CD1c-positive myeloid dendritic cell (primary cell): ENCODE results near the gene MAP3K4.
A peak's percentile ranks its signal among the peaks of the same experiment; 100 is the strongest.

Experiments used
- DNase-seq: peaks from one replicate; pipeline ENCODE4 v3.0.0-alpha.2; 2016; ENCODE audit errors: extremely low spot score

The MAP3K4 gene

GRCh38 chr6:161125591-161125990 is 134.0 kb downstream of the MAP3K4 start:
- DNase-seq: no peak

DNA sequence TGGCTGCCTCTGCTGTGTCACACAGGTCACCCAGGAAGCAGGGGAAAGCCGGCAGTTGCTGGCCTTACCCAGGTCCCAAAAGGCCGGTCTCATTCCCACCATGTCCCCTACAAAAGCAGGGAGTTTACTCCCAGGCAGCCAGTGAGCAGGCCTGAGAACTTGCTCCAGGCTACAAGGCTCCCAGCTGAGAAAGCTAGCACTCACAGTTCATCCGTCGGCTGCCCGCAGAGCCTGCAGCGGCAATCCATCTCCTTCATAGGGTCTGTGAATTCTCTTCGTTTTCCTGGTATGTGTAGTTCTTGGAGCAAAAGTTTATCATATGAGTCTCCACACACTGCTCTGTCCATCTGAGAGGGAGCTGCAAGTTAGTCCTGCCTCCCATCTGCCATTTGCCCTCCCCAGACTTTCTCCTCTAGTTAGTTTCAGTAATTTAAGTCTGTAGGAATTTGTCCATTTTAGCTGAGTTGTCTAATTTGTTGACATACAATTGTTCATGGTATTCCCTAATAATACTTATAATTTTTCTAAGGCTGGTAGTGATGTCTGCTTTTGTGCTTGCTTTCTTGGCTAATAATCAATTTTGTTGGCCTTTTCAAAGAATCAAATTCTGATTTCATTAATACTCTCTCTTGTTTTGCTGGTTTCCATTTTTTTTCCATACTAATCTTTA is 135.6 kb downstream of the MAP3K4 start:
- DNase-seq: no peak

- no peak for DNase-seq
Measured at GRCh38 chr6:161128230-161128629, 136.7 kb downstream of the MAP3K4 start.

GRCh38 chr6:161128680-161129196 is 137.2 kb downstream of the MAP3K4 start:
- no peak for DNase-seq

DNA sequence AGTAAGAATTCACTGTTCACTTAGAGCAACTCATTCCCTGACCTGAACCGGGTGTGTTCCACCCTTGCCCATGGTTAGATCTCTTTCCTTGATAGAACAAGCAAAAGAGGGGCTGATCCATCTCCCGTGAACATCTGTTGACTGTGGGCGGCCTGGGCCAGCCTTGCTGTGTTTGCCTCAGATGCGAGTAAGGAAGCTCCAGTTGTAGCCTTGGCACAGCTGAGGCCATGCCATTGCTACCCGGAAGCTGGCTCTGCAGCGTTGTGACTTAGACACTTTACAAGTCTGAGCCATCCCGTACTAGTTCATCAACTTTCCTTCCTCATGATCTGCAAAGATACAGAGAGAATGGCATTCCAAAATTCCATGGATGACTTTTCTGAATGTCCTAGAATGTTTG is 139.0 kb downstream of the MAP3K4 start:
- no peak for DNase-seq

DNA sequence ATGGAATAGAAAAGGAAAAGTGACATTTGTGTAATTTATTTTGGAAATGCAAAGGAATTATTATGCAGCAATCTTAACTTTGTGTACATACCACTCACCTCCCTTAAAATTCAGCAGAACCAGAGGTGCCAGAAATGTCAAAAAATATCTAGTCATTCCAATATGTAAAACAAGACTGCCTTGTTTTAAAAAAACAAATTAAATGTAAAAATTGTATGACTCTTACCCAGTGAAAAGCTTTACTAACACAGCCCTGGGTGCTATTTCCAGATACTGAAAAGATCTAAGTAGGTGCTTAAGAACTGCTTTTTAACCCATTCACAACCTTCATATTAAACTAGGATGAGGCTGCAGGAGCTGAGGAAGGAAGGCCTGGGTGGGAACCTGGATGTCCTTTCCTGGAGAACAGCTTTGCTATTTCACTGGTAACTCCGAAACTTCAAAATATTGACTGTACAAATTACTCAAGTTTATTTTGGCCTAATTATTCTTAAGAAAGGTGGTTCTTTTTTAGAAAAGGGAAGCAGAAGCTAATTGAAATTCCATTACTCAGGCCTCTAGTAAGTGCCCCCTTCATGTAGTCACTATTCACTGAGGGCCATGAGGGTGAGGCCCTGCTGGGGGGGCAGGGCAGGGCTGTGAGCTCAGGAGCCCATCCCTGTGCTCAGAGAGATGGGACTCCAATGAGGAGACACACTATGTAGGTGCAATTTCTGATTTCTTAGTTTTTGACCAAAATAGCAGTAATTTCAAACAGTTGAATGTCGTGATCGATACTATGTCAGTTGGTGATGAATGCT is 139.6 kb downstream of the MAP3K4 start:
- peak; percentile 35 for DNase-seq

DNA sequence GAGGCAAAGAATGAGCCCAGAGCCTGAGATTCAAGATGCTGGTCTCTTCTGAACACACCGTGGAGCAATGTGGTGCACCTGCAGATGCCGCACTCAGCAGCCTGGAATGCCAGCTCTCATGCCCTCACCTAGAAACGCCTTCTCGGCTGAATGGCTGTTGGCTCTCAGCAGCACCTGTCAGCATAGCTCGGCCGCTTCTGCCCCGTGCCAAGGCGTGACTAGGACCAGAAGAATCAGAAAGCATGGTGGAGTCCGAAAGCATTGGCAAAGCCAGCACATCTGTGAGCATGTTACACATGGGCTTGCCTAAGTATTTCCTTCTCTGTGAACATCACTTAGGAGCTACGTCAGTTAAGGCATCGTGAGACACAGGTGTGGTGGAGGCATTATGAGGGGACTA is 140.8 kb downstream of the MAP3K4 start:
- DNase-seq: no peak

GRCh38 chr6:161133963-161134362 is 142.4 kb downstream of the MAP3K4 start:
- DNase-seq: no peak

GRCh38 chr6:161134550-161135298 is 143.2 kb downstream of the MAP3K4 start:
- DNase-seq: no peak

GRCh38 chr6:161135695-161136591 is 144.4 kb downstream of the MAP3K4 start:
- peak; percentile 68 for DNase-seq

- DNase-seq: no peak
Measured at GRCh38 chr6:161136655-161137054, 145.1 kb downstream of the MAP3K4 start.

DNA sequence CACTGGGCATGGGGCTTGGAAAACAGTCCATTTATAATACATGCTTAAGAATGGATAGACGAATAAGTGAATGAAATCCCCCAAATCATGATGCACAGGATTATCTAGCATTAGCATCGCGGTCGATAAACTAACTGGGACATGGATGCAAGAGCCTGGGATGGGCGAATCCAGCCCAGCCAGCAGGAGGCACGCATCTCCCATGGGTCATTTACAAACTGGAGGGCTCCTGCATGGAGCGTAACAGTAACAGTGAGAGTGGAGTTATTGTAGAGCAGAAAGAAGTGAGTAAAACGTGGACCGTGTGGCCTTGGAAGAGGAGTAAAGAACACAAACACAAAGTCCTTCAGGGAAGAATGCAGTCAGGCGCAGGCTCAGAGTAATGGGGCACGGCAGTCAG is 145.8 kb downstream of the MAP3K4 start:
- DNase-seq: no peak

DNA sequence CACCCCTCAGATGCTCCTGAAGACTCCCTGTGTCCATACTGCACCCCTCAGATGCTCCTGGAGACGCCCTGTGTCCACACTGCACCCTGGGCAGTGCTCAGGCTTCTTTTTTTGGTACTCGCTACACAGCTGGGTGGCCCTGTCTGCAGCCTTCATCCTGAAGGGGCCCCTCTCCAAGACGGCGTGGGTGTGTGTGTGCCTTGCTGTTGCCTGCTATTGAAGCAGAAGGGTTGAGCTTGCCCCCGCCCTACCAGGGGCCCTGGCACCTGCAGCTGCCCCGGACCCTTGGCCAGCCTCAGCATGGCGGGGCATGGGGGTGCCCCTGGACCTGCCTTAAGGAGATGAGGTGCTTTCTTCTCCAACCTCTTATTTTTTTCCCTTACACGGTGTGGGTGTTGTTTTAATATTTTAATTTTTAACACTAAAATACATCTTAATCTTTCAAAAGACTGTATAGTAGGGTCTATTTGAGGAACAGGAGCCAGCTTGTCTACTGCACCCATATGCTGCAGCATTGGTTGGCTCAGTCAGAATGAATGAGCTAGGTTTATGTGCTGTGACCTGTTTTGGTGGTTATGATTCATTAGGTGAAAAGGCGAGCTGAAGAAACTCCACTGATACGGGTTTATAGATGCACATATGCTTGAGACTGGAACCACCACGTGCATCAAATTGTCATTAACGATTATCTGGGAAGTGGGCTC is 146.4 kb downstream of the MAP3K4 start:
- DNase-seq: no peak

DNA sequence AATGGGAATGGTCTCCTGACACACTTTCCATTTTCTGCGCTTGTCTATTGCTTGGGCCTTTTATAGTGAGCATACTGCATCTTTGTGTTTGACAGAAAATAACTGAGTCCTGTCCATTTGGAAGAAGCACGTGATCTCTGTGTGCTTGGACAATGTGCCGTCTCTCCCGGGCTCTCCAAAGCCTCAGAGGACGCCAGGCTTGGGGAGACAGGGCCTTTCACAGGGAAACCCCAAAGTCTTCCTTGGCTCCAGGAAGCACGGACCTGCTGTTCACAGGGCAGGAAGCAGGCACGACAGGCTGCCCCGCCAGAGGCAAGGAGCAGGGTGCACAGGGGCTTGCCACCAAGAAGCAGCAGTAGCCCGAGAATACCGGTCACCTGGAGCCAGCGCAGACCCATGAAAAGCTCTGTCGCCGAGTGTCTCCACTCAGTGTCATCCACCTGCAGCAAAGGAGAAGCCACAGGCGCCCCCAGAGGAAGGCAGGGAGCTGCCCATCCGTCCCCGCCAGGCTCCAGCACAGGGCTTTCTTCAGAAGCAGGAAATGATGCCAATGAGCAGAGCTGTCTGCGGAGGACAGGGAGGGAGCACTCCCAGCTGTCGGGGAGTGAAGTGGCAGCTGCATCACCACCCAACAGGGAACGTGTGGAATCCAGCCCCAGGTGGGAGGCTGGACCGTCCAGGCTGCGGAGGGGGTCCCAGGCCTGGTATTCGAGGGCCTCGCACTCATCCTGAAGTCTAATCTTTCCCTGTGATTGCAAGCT is 147.2 kb downstream of the MAP3K4 start:
- DNase-seq: no peak

- no peak for DNase-seq
Measured at GRCh38 chr6:161139304-161139765, 147.8 kb downstream of the MAP3K4 start.

GRCh38 chr6:161139766-161140553 is 148.4 kb downstream of the MAP3K4 start:
- peak; percentile 44 for DNase-seq

GRCh38 chr6:161140554-161140875 is 148.9 kb downstream of the MAP3K4 start:
- DNase-seq: no peak

GRCh38 chr6:161141173-161141572 is 149.6 kb downstream of the MAP3K4 start:
- DNase-seq: no peak

GRCh38 chr6:161142957-161143296 is 151.4 kb downstream of the MAP3K4 start:
- DNase-seq: no peak
